Measurements from ENCODE around the gene ZNF337.
"Not testable (repeated sequence)": the region's sequence is repeated elsewhere in the genome, so short reads cannot be mapped to it uniquely, and the experiment has no call there.

The ZNF337 gene

DNA sequence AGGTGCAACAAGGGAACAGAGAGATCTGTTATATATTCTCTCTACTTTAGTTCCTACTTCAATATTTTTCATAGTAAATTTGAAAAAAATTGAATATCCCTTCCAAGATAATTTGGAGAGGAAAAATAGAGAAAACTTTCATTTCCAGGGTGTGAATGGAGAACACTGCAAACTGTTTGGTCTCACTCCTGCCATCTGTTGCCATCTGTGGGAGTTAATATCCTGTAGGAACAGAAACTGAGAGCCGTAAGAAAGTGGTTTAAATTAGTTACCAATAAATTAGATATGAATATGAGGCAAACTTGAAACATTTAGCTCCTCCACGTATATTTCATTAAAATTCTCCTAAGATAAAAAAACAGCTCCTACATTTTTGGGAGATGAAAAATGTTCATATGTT lies 4.2 kb downstream of the ZNF337 start:
- DNase-seq (ENCODE audit: low spot score), result no peak

GRCh38 chr20:25690427-25690826 lies 6.2 kb downstream of the ZNF337 start:
- DNase-seq (ENCODE audit: low spot score), result no peak

DNA sequence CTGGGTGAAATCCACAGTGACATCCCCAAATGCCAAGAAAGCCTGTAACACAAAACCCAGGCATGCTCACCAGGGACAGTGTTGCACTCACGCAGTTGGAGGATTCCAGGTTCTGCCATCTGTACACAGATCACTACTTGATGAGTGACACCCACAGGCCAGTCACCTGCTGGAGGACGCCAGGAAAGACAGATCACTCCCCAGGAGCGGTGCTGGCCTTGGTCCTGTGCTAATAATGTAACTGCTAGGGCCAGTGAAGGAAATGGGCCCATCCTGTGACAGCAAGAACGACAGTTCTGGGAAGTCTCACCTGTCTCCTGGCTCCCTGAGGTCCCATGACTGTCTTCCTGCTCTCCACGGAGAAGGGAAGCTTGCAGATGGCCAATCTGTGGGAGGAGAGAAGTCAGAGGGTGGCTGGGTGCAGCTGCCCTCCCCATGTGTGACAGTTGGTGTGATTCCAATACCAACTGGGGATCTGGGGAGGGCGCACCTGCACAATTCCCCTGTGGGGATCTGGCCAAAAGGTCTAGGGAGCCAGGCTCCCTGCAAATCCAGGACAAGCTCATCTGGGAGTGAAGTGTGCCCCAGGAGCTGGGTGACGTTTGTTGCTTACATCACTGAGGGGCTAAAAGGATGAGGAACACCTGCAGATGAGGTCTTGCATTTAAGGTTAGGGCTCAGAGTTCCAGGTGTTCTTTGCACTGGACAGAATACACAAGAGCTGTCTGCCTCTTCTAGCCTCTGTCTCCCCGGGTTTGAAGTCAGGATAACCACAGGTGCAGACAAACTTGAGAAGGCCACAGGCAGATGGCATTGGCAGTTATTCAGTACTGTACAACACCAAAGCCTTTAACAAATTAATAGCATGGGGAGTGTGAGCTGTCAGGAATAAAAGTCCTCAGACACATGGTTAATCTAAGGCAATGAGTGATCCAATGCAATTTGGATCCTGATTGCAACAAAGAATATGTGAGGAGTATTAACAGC lies 10.3 kb downstream of the ZNF337 start:
- no peak for DNase-seq (ENCODE audit: low spot score)

GRCh38 chr20:25685276-25686080 lies 11.2 kb downstream of the ZNF337 start:
- no peak for DNase-seq (ENCODE audit: low spot score)

DNA sequence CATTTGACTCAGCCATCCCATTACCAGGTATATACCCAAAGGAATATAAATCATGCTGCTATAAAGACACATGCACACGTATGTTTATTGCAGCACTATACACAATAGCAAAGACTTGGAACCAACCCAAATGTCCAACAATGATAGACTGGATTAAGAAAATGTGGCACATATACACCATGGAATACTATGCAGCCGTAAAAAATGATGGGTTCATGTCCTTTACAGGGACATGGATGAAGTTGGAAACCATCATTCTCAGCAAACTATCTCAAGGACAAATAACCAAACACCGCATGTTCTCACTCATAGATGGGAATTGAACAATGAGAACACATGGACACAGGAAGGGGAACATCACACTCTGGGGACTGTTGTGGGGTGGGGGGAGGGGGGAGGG lies 12.8 kb downstream of the ZNF337 start:
- not testable (repeated sequence) for DNase-seq (ENCODE audit: low spot score)

GRCh38 chr20:25683050-25683449 lies 13.6 kb downstream of the ZNF337 start:
- no peak for DNase-seq (ENCODE audit: low spot score)

DNA sequence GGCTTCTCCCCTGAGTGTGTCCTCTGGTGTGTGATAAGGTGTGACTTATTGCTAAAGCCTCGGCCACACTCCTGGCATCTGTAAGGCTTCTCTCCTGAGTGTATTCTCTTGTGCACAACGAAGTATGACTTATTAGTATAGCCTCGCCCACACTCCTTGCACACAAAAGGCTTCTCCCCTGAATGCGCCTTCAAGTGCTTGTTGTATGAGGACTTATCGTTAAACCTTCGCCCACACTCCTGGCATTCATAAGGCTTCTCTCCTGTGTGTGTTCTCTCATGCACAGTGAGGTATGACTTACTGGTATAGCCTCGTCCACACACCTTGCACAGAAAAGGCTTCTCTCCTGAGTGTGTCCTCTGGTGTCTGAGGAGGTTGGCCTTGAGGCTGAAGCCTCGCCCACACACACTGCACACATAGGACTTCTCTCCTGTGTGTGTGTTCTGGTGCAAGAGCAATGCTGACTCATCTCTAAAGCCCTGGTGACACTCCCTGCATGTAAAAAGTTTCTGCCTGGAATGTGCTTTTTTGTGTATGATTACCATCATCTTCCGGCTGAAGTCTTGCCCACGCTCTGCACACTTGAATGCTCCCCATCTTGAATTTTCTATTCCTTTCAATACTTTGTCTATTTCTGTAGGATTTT lies 20.4 kb downstream of the ZNF337 start:
- peak; percentile 60 for DNase-seq (ENCODE audit: low spot score)

DNA sequence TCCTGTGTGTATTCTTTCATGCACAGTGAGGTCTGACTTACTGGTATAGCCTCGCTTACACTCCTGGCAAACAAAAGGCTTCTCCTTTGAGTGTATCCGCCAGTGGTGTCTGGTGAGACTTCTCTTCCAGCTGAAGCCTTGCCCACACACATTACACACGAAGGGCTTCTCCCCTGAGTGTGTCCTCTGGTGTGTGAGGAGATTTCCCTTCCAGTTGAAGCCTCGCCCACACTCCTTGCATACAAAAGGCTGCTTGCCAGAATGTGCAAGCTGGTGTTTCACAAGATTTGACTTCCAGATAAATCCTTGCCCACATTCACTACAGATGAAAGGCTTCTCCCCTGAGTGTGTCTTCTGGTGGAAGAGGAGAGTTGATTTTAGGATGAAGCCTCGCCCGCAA lies 21.5 kb downstream of the ZNF337 start:
- no peak for DNase-seq (ENCODE audit: low spot score)

DNA sequence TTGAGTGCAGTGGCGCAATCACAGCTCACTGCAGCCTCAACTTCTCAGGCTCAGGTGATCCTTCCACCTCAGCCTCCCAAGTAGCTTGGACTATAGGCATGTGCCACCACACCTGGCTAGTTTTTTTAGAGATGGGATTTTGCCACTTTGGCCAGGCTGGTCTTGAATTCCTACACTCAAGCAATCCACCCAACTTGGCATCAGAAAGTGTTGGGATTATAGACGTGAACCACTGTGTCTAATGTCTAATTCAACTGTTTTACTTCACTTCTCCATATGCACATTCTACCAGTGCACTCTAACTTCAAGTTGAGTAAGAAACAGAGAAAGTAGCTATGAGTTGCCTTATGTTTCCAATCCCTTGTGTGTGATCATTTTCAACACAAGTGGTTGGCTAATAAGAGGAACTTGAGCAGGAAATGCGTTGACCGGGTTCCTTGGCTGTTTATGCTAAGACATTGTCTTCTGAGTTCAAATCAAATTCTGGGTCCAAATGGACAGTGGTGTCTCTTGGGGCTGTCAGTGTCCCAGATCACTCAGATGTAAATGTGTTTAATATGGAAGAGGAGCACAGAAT lies 23.9 kb downstream of the ZNF337 start:
- DNase-seq (ENCODE audit: low spot score), result no peak

- peak; percentile 67 for DNase-seq (ENCODE audit: low spot score)
Observed at GRCh38 chr20:25669826-25670422, 26.7 kb downstream of the ZNF337 start.

DNA sequence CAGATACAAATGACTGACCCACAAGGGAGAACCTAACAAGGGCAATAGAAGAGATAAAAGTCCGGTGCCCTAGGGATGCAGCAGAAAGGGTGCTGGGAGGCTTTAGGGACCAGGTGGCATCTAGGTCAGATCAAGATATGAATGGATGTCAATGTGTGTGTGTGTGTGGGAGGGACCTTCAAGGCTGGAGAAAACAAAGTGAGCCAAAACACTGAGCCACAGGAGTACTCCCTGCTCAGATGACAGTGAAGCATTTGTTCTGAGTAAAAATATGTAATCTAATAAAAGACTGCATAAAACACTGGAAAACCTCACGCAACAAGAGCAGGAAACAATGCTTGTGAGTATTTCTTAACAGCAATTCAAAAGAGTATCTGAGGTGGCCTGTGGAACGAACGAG lies 28.2 kb downstream of the ZNF337 start:
- DNase-seq (ENCODE audit: low spot score), result no peak

- no peak for DNase-seq (ENCODE audit: low spot score)
Observed at GRCh38 chr20:25659999-25660398, 36.7 kb downstream of the ZNF337 start.

DNA sequence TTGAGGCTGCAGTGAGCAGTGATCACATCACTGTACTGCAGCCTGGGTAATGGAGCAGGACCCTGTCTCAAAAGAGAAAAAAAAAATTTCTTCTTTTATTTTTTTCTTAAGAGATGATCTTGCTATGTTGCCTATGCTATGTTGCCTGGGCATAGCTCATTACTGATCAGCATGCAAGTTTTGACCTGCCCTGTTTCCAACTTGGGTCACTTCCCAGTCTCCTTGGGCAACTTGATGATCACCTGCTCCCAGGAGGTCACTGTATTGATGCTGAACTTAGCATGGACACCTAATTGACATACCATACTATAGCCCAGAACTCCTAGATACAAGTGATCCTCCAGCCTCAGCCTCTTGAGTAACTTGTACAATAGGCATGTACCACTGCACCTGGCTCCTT lies 42.2 kb downstream of the ZNF337 start:
- DNase-seq (ENCODE audit: low spot score), result no peak

DNA sequence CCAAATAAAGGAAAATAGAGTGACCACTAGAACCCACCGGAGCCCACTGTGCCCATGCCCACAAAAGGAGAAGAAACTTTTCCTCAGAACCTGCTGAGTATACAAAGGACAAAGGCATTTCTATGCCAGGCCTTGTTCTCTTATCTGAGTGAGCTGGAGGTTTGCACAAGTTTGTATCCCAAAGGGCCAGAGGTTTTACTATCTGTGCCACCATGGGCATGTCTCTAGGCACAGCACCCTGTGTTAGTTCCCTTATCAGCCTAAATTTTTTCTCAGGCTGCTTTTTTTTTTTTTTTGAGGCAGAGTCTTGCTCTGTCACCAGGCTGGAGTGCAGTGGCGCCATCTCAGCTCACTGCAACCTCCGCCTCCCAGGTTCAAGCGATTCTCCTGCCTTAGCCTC lies 43.8 kb downstream of the ZNF337 start:
- DNase-seq (ENCODE audit: low spot score), result not testable (repeated sequence)

GRCh38 chr20:25644814-25645213 lies 51.8 kb downstream of the ZNF337 start:
- no peak for DNase-seq (ENCODE audit: low spot score)

GRCh38 chr20:25643716-25644115 lies 52.9 kb downstream of the ZNF337 start:
- no peak for DNase-seq (ENCODE audit: low spot score)

DNA sequence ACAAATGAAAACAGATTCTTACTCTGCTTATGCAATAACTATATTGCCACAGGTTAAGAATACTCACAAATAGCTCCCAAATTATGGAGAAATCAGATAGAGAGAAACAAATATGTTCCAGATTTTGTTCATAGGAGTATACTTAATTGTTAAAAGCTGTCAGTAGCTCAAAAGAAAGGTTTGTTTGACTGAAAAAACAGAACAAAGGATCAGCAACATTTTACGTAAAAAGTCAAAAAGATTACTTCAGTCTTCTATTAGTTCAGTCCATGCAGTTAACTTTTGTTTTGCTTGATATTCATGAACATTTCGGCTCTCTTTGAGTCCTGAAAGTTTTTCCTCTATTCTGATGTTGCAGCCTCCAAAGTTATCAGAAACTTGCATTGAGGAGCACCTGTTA lies 59.4 kb downstream of the ZNF337 start:
- no peak for DNase-seq (ENCODE audit: low spot score)

DNA sequence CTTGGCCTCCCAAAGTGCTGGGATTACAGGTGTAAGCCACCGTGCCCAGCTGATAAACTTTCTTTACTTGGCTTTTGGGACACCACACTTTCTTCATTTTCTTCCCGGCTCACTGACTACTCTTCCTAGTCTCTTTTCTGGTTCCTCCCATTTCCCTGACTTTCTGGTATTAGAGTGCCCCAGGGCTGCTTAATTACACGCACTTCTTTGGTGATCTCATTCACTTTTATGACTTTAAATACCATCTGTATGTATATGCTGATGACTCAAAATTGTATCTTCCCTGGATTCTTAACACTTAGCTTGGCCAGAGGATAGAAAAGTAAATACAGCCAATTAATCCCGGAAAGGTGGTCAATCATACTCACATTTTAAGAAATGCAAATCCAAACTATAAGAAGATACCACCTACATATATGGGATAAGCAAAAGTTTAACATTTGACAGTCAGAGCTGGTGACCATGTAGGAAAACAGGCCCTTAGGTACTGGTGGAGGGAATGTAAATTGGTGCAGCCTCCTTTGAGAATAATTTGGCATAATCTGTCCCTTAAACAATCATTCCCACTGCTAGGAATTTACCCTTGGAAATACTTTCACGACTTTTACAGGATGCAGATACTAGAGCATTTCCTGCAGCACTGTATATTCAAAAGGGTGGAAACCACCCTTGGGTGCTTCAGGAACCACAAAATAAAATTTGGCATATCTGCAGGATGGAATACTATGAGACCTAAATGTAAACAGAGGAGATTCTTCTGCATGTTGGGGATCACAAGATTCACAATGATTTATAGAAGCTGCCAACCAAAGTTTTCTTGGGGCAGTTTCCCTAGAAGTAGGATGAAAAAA lies 63.5 kb downstream of the ZNF337 start:
- no peak for DNase-seq (ENCODE audit: low spot score)

- not testable (repeated sequence) for DNase-seq (ENCODE audit: low spot score)
Observed at GRCh38 chr20:25630615-25631014, 66.0 kb downstream of the ZNF337 start.

DNA sequence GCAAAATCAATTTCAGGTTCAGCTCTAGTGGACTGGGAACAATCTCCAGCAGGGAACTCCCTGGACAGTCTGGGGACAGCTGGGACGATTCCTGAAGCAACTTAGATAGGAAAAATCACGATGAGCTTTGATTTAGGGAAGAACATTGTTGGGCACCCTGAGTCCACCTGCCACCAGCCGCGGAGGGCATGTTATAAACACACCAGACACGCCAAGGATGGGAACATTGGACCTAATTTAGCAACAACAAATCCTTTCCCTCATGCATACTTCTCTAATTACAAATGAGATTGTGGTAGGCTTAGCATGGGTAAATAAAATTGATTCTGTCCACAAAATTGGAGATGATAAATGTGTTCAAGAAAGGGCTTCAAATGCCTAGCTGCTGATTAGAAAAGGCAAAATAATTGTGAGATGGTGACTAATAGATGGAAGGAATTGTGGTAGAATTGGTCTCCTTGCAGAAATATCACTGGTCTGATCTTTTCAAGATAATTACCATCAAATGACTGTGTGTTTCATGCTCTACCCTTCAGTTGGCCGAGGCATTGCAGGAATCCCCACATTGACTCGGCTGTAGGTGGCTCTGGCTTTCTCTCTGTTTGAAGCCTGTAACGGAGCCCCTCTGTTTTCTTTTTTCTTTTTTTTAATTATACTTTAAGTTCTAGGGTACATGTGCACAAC lies 66.7 kb downstream of the ZNF337 start:
- DNase-seq (ENCODE audit: low spot score), result no peak
